Measurements from ENCODE around the gene NPR2.

NPR2 gene

GRCh38 chr9:35816708-35817107 lies 25.3 kb downstream of the NPR2 start:
- no peaks in the 10 kb centered on the region for H3K27me3 ChIP-seq (ENCODE audit: insufficient read depth, low read length, poor library complexity, severe bottlenecking)
- no peaks in the 10 kb centered on the region for H4K20me1 ChIP-seq (ENCODE audit: insufficient read depth, low read length, poor library complexity, severe bottlenecking)
- peaks cover 13% of the 10 kb centered on the region for H3K79me2 ChIP-seq (ENCODE audit: insufficient read depth, low read length)
- no peaks in the 10 kb centered on the region for H3K9me2 ChIP-seq (replicated peaks; ENCODE audit: low read depth, low read length)
- H3F3A ChIP-seq (ENCODE audit: low read depth), result peaks cover 5% of the 10 kb centered on the region
- no peaks in the 10 kb centered on the region for H3K9me3 ChIP-seq (ENCODE audit: insufficient read depth, low read depth, low read length)
- H3K4me1 ChIP-seq (ENCODE audit: insufficient read depth, low read length, poor library complexity, severe bottlenecking), result peaks cover 32% of the 10 kb centered on the region
- H3K36me3 ChIP-seq (ENCODE audit: insufficient read depth, low read length), result no peaks in the 10 kb centered on the region
- H3K4me2 ChIP-seq (ENCODE audit: low read depth, low read length, poor library complexity, severe bottlenecking), result peak overlapping the region; percentile 71
- TF ChIP-seq EZH2phosphoT487 (IDR thresholded peaks at IDR 0.05; ENCODE audit: borderline replicate concordance) (no peak), CTCF (conservative IDR thresholded peaks at IDR 0.05; ENCODE audit: low read length) (peak; percentile 41; the same call in 1 of the 2 replicates)
- no peak overlapping the region for H3K9ac ChIP-seq (ENCODE audit: low read depth, low read length, poor library complexity, severe bottlenecking)
- H2AFZ ChIP-seq (ENCODE audit: low read length), result no peak overlapping the region
- no peak overlapping the region for H3K4me3 ChIP-seq (ENCODE audit: low read length, poor library complexity, severe bottlenecking)

GRCh38 chr9:35818341-35818740 lies 26.9 kb downstream of the NPR2 start:
- TF ChIP-seq CTCF (conservative IDR thresholded peaks at IDR 0.05; ENCODE audit: low read length) (no peak), EZH2phosphoT487 (IDR thresholded peaks at IDR 0.05; ENCODE audit: borderline replicate concordance) (no peak)

GRCh38 chr9:35820076-35820475 lies 28.7 kb downstream of the NPR2 start:
- no peaks in the 10 kb centered on the region for H3F3A ChIP-seq (ENCODE audit: low read depth)
- no peaks in the 10 kb centered on the region for H3K36me3 ChIP-seq (ENCODE audit: insufficient read depth, low read length)
- H3K9ac ChIP-seq (ENCODE audit: low read depth, low read length, poor library complexity, severe bottlenecking), result no peak overlapping the region
- TF ChIP-seq CTCF (conservative IDR thresholded peaks at IDR 0.05; ENCODE audit: low read length) (no peak), EZH2phosphoT487 (IDR thresholded peaks at IDR 0.05; ENCODE audit: borderline replicate concordance) (no peak)
- no peak overlapping the region for H3K4me2 ChIP-seq (ENCODE audit: low read depth, low read length, poor library complexity, severe bottlenecking)
- H2AFZ ChIP-seq (ENCODE audit: low read length), result no peak overlapping the region
- H3K4me1 ChIP-seq (ENCODE audit: insufficient read depth, low read length, poor library complexity, severe bottlenecking), result peaks cover 8% of the 10 kb centered on the region
- H3K9me2 ChIP-seq (replicated peaks; ENCODE audit: low read depth, low read length), result no peaks in the 10 kb centered on the region
- no peaks in the 10 kb centered on the region for H4K20me1 ChIP-seq (ENCODE audit: insufficient read depth, low read length, poor library complexity, severe bottlenecking)
- H3K9me3 ChIP-seq (ENCODE audit: insufficient read depth, low read depth, low read length), result no peaks in the 10 kb centered on the region
- H3K27me3 ChIP-seq (ENCODE audit: insufficient read depth, low read length, poor library complexity, severe bottlenecking), result no peaks in the 10 kb centered on the region
- H3K79me2 ChIP-seq (ENCODE audit: insufficient read depth, low read length), result no peaks in the 10 kb centered on the region
- no peak overlapping the region for H3K4me3 ChIP-seq (ENCODE audit: low read length, poor library complexity, severe bottlenecking)

More at GRCh38 chr9:35818341-35818740, 26.9 kb downstream of the NPR2 start:
- no peak overlapping the region for H2AFZ ChIP-seq (ENCODE audit: low read length)
- H3K4me3 ChIP-seq (ENCODE audit: low read length, poor library complexity, severe bottlenecking), result no peak overlapping the region
- H3K9me3 ChIP-seq (ENCODE audit: insufficient read depth, low read depth, low read length), result no peaks in the 10 kb centered on the region
- no peaks in the 10 kb centered on the region for H4K20me1 ChIP-seq (ENCODE audit: insufficient read depth, low read length, poor library complexity, severe bottlenecking)
- no peaks in the 10 kb centered on the region for H3K36me3 ChIP-seq (ENCODE audit: insufficient read depth, low read length)
- no peak overlapping the region for H3K9ac ChIP-seq (ENCODE audit: low read depth, low read length, poor library complexity, severe bottlenecking)
- H3K4me1 ChIP-seq (ENCODE audit: insufficient read depth, low read length, poor library complexity, severe bottlenecking), result peaks cover 19% of the 10 kb centered on the region
- H3K79me2 ChIP-seq (ENCODE audit: insufficient read depth, low read length), result peaks cover 9% of the 10 kb centered on the region
- H3K27me3 ChIP-seq (ENCODE audit: insufficient read depth, low read length, poor library complexity, severe bottlenecking), result no peaks in the 10 kb centered on the region
- H3K9me2 ChIP-seq (replicated peaks; ENCODE audit: low read depth, low read length), result no peaks in the 10 kb centered on the region
- H3F3A ChIP-seq (ENCODE audit: low read depth), result peaks cover 4% of the 10 kb centered on the region; the same call in 1 of the 2 replicates
- H3K4me2 ChIP-seq (ENCODE audit: low read depth, low read length, poor library complexity, severe bottlenecking), result no peak overlapping the region

All from Loucy (cell line).